H9 (cell line): ENCODE data around the gene GTF2A1. TPM values are rescaled to one million over a fixed set of nuclear protein-coding genes. Genes with fewer than 3 reads are reported as not detected.
"Not testable (repeated sequence)": the region's sequence is repeated elsewhere in the genome, so short reads cannot be mapped to it uniquely, and the experiment has no call there.

Source experiments
- DNase-seq: peaks from one replicate; pipeline ENCODE4 v3.0.0-alpha.2; 2017
- H2AFZ ChIP-seq: one replicate; pipeline ENCODE4 v1.6.1; 2013; ENCODE audit warnings: mild to moderate bottlenecking, low read length, control low read depth, moderate library complexity
- H2AK5ac ChIP-seq: 2 replicates; pipeline ENCODE4 v1.6.1; 2013; ENCODE audit warnings: low read length, control low read depth, mixed read lengths; ENCODE audit not compliant: insufficient read length
- H2BK120ac ChIP-seq: one replicate; pipeline ENCODE4 v1.6.1; 2013; ENCODE audit warnings: low read depth, mild to moderate bottlenecking, low read length, control low read depth, inconsistent platforms; ENCODE audit not compliant: poor library complexity, severe bottlenecking
- H2BK12ac ChIP-seq: 2 replicates; pipeline ENCODE4 v1.6.1; 2013; ENCODE audit warnings: low read length, control low read depth, mixed read lengths, low read depth; ENCODE audit not compliant: insufficient read length
- H2BK15ac ChIP-seq: 2 replicates; pipeline ENCODE4 v1.6.1; 2013; ENCODE audit warnings: low read depth, low read length, control low read depth
- H2BK20ac ChIP-seq: one replicate; pipeline ENCODE4 v1.6.1; 2013; ENCODE audit warnings: low read depth, mild to moderate bottlenecking, low read length, control low read depth, inconsistent platforms; ENCODE audit not compliant: poor library complexity, severe bottlenecking
- H2BK5ac ChIP-seq: 2 replicates; pipeline ENCODE4 v1.6.1; 2013; ENCODE audit warnings: low read length, control low read depth, mixed read lengths; ENCODE audit not compliant: insufficient read length
- H3K14ac ChIP-seq: 2 replicates; pipeline ENCODE4 v1.6.1; 2013; ENCODE audit warnings: low read length, control low read depth; ENCODE audit not compliant: insufficient read depth
- H3K18ac ChIP-seq: 2 replicates; pipeline ENCODE4 v1.6.1; 2013; ENCODE audit warnings: low read depth, mild to moderate bottlenecking, mixed read lengths, low read length, control low read depth; ENCODE audit not compliant: insufficient read length
- H3K23ac ChIP-seq: 2 replicates; pipeline ENCODE4 v1.6.1; 2013; ENCODE audit warnings: low read length, control low read depth, mixed read lengths, low read depth; ENCODE audit not compliant: insufficient read length
- H3K23me2 ChIP-seq: 2 replicates; pipeline ENCODE4 v1.6.1; 2013; ENCODE audit warnings: low read depth, mild to moderate bottlenecking, mixed read lengths, low read length, control low read depth; ENCODE audit not compliant: insufficient read length, poor library complexity, severe bottlenecking
- H3K27ac ChIP-seq: 2 replicates; pipeline ENCODE4 v1.5.1; 2013; ENCODE audit warnings: low read length, control low read depth, mixed read lengths, low read depth; ENCODE audit not compliant: insufficient read length
- H3K27me3 ChIP-seq: 2 replicates; pipeline ENCODE4 v1.6.1; 2013; ENCODE audit warnings: low read length, control low read depth, inconsistent platforms; ENCODE audit not compliant: insufficient read depth
- H3K4ac ChIP-seq: 2 replicates; pipeline ENCODE4 v1.6.1; 2013; ENCODE audit warnings: low read depth, mild to moderate bottlenecking, control low read depth, inconsistent platforms, low read length, moderate library complexity
- H3K4me1 ChIP-seq: 2 replicates; pipeline ENCODE4 v1.6.1; 2013; ENCODE audit warnings: low read length, control low read depth, inconsistent platforms; ENCODE audit not compliant: insufficient read depth
- H3K4me2 ChIP-seq: 2 replicates; pipeline ENCODE4 v1.6.1; 2013; ENCODE audit warnings: low read length, control low read depth, mixed read lengths; ENCODE audit not compliant: insufficient read length, insufficient read depth
- H3K56ac ChIP-seq: 2 replicates; pipeline ENCODE4 v1.6.1; 2013; ENCODE audit warnings: low read depth, mild to moderate bottlenecking, mixed read lengths, low read length, control low read depth; ENCODE audit not compliant: insufficient read length
- H3K79me1 ChIP-seq: 2 replicates; pipeline ENCODE4 v1.6.1; 2013; ENCODE audit warnings: low read depth, mild to moderate bottlenecking, moderate library complexity, low read length, control low read depth, inconsistent platforms; ENCODE audit not compliant: insufficient read depth, poor library complexity, severe bottlenecking
- H3K79me2 ChIP-seq: 2 replicates; pipeline ENCODE4 v1.6.1; 2013; ENCODE audit warnings: low read length, control low read depth, inconsistent platforms; ENCODE audit not compliant: insufficient read depth
- H3K9ac ChIP-seq: 2 replicates; pipeline ENCODE4 v1.6.1; 2013; ENCODE audit warnings: low read length, control low read depth, mixed read lengths; ENCODE audit not compliant: insufficient read length; ENCODE audit errors: extremely low read depth
- H3K9me3 ChIP-seq: one replicate; pipeline ENCODE4 v1.6.1; 2013; ENCODE audit warnings: low read depth, low read length, inconsistent platforms; ENCODE audit not compliant: control insufficient read depth
- H3T11ph ChIP-seq: one replicate; pipeline ENCODE4 v1.6.1; 2013; ENCODE audit warnings: mild to moderate bottlenecking, low read length, control low read depth, inconsistent platforms
- H4K20me1 ChIP-seq: one replicate; pipeline ENCODE4 v1.6.1; 2013; ENCODE audit not compliant: control insufficient read depth, insufficient read length, insufficient read depth
- H4K5ac ChIP-seq: 2 replicates; pipeline ENCODE4 v1.6.1; 2013; ENCODE audit warnings: low read depth, mild to moderate bottlenecking, mixed read lengths, low read length, control low read depth; ENCODE audit not compliant: insufficient read length
- H4K8ac ChIP-seq: replicated peaks from 2 replicates; pipeline ENCODE4 v1.6.1; 2013; ENCODE audit warnings: low read length, control low read depth, mixed read lengths, low read depth; ENCODE audit not compliant: insufficient read length
- H4K91ac ChIP-seq: 2 replicates; pipeline ENCODE4 v1.6.1; 2013; ENCODE audit warnings: low read depth, mild to moderate bottlenecking, moderate library complexity, mixed read lengths, low read length, control low read depth; ENCODE audit not compliant: insufficient read length
- H3K27ac Mint-ChIP-seq, 3 experiments: 2 replicates in 2 of 3; 3 replicates in 1 of 3; pipeline ENCODE4 v1.8.0; 2020 to 2021; ENCODE audit warnings: mixed read lengths in 3 of 3, mild to moderate bottlenecking in 1 of 3, moderate library complexity in 1 of 3
- H3K27me3 Mint-ChIP-seq: 2 replicates; pipeline ENCODE4 v1.8.0; 2021; ENCODE audit warnings: low read depth, mild to moderate bottlenecking, moderate library complexity, mixed read lengths
- H3K36me3 Mint-ChIP-seq, 3 experiments: 2 replicates in 2 of 3; 3 replicates in 1 of 3; pipeline ENCODE4 v1.8.0; 2020 to 2021; ENCODE audit warnings: low read depth in 3 of 3, mixed read lengths in 3 of 3; ENCODE audit not compliant: insufficient read depth in 1 of 3
- H3K4me1 Mint-ChIP-seq, 2 experiments: 2 replicates each; pipeline ENCODE4 v1.8.0; 2020; ENCODE audit warnings: mixed read lengths in 2 of 2
- H3K4me3 Mint-ChIP-seq, 2 experiments: 2 replicates in 1 of 2; 3 replicates in 1 of 2; pipeline ENCODE4 v1.8.0; 2020 to 2021; ENCODE audit warnings: mild to moderate bottlenecking in 2 of 2, mixed read lengths in 2 of 2, moderate library complexity in 1 of 2
- H3K9me3 Mint-ChIP-seq, 2 experiments: 2 replicates in 1 of 2; 3 replicates in 1 of 2; pipeline ENCODE4 v1.8.0; 2020; ENCODE audit warnings: mild to moderate bottlenecking in 2 of 2, mixed read lengths in 2 of 2, moderate library complexity in 1 of 2
- CTCF ChIP-seq: fragments of 200-600 bp; sonication (generic); conservative IDR thresholded peaks from 3 replicates; pipeline ENCODE4 v1.8.0; 2021; ENCODE audit warnings: antibody characterized with exemption, mild to moderate bottlenecking
- WGBS: extraction: QIAGEN DNeasy Blood & Tissue Kit; methylation state at CpG from one replicate; pipeline ENCODE4 v1.1.7; 2013; ENCODE audit warnings: missing lambda C conversion rate, low lambda C conversion rate, mixed read lengths; ENCODE audit not compliant: insufficient read length; ENCODE audit errors: extremely low coverage; 5-methylcytosine and 5-hydroxymethylcytosine counted together
- total RNA-seq: library from RNA; stranded (reverse); gene quantifications from 2 replicates; pipeline ENCODE4 v1.2.1, GENCODE V29; 2021

Gene GTF2A1
- total RNA-seq, 1 experiment from 2014 or later = 43.0 TPM

GRCh38 chr14:81245771-81246170, 25.0 kb upstream of the GTF2A1 start:
- no peak overlapping the region for H2AFZ ChIP-seq
- H3K56ac ChIP-seq = no peak overlapping the region

GRCh38 chr14:81244431-81244830, 23.7 kb upstream of the GTF2A1 start:
- not testable (repeated sequence) for H2AFZ ChIP-seq, H3K79me1 ChIP-seq, H2BK15ac ChIP-seq

More at GRCh38 chr14:81245771-81246170, 25.0 kb upstream of the GTF2A1 start:
- Histone ChIP-seq H3K27me3 (no peaks in the 10 kb centered on the region), H2BK120ac (no peak overlapping the region), H3K18ac (no peak overlapping the region), H2BK20ac (no peak overlapping the region), H4K91ac (no peak overlapping the region), H3K4me2 (no peak overlapping the region), H4K8ac (no peak overlapping the region), H2BK5ac (no peak overlapping the region), H4K5ac (no peak overlapping the region), H2BK15ac (no peak overlapping the region), H2BK12ac (no peak overlapping the region), H3K9me3 (no peaks in the 10 kb centered on the region), H3K4ac (no peak overlapping the region), H3K9ac (no peak overlapping the region), H3K79me1 (no peaks in the 10 kb centered on the region), H2AK5ac (no peak overlapping the region), H3K23me2 (no peaks in the 10 kb centered on the region), H3K27ac (no peak overlapping the region), H3K4me1 (no peaks in the 10 kb centered on the region), H3K79me2 (no peaks in the 10 kb centered on the region), H4K20me1 (no peaks in the 10 kb centered on the region), H3K23ac (no peak overlapping the region), H3K14ac (no peak overlapping the region), H3T11ph (no peak overlapping the region)
- no peak for TF ChIP-seq CTCF
- no peak for DNase-seq
- Mint-ChIP-seq H3K36me3 (peaks cover 10 to 22% (median 11%) of the 10 kb centered on the region in 3 experiments; a peak in 6 of 7 replicates), H3K9me3 (peaks cover 27 to 29% of the 10 kb centered on the region in 2 experiments), H3K4me3 (no peak overlapping the region), H3K4me1 (no peaks in the 10 kb centered on the region), H3K27ac (no peak overlapping the region; a peak in 1 of 7 replicates), H3K27me3 (peaks cover 3% of the 10 kb centered on the region)
- WGBS = no CpG with 5 or more reads among the region's 1 CpG

More at GRCh38 chr14:81244431-81244830, 23.7 kb upstream of the GTF2A1 start:
- H3K9me3 ChIP-seq, H2BK5ac ChIP-seq, H4K20me1 ChIP-seq, H3K18ac ChIP-seq, H4K8ac ChIP-seq, H3K9ac ChIP-seq, H3K4me3 Mint-ChIP-seq, H3K4me2 ChIP-seq, H3K4ac ChIP-seq, H3K27ac Mint-ChIP-seq, H3K27me3 Mint-ChIP-seq, H4K5ac ChIP-seq, H3K23me2 ChIP-seq, DNase-seq, H2AK5ac ChIP-seq, H3K4me1 ChIP-seq, H3K27me3 ChIP-seq, H3K23ac ChIP-seq, H2BK120ac ChIP-seq, H2BK12ac ChIP-seq, H3K4me1 Mint-ChIP-seq, H4K91ac ChIP-seq, H3K79me2 ChIP-seq, H3T11ph ChIP-seq, H3K56ac ChIP-seq, H2BK20ac ChIP-seq, H3K14ac ChIP-seq, H3K27ac ChIP-seq: not testable (repeated sequence)
- WGBS = no CpG with 5 or more reads among the region's 28 CpGs
- Mint-ChIP-seq H3K36me3 (peaks cover 10 to 22% (median 11%) of the 10 kb centered on the region in 3 experiments; a peak in 6 of 7 replicates), H3K9me3 (peaks cover 27 to 29% of the 10 kb centered on the region in 2 experiments)
